Panc1 (cell line): ENCODE data around the gene PTDSS2. TPM values are rescaled to one million over a fixed set of nuclear protein-coding genes. Genes with fewer than 3 reads are reported as not detected.
"Not testable (repeated sequence)": the region's sequence is repeated elsewhere in the genome, so short reads cannot be mapped to it uniquely, and the experiment has no call there.

Source experiments
- ATAC-seq: fragments of 200-7000 bp; cut with Tn5 transposase; 2 replicates; pipeline ENCODE4 v1.9.1; 2020; ENCODE audit warnings: mild to moderate bottlenecking, moderate library complexity
- BruUV-seq: library from RNA; stranded (reverse); fragments of 400-500 nt; replicated peaks from 2 replicates; lab custom pipeline; 2021; lab: Mats Ljungman, UMichigan
- CTCF ChIA-PET: fragments of 300-600 bp; sonication (Branson Sonifier 250); formaldehyde crosslinking; loops from one replicate; lab custom pipeline; 2022; ENCODE audit warnings: antibody characterized with exemption; lab: Charles Lee
- POLR2A ChIA-PET: fragments of 300-600 bp; sonication (Branson Sonifier 250); formaldehyde crosslinking; loops from one replicate; lab custom pipeline; 2022; ENCODE audit warnings: antibody characterized with exemption; lab: Charles Lee
- DNase-seq: peaks from one replicate; pipeline ENCODE4 v3.0.0-alpha.2; 2010; ENCODE audit warnings: low read depth, low spot score
- H3K27ac ChIP-seq: 2 replicates; pipeline ENCODE4 v1.5.1; 2011; ENCODE audit warnings: mild to moderate bottlenecking, low read length, inconsistent platforms
- H3K27me3 ChIP-seq: fragments of 200-500 bp; sonication (Bioruptor generic); 2 replicates; pipeline ENCODE4 v1.6.0; 2014; ENCODE audit warnings: low read length, inconsistent platforms; ENCODE audit not compliant: control insufficient read depth, insufficient read depth
- H3K36me3 ChIP-seq: fragments of 200-500 bp; sonication (Bioruptor generic); 2 replicates; pipeline ENCODE4 v1.5.1; 2014; ENCODE audit warnings: inconsistent platforms, mild to moderate bottlenecking, low read length, moderate library complexity; ENCODE audit not compliant: control insufficient read depth, insufficient read depth
- H3K4me1 ChIP-seq: 2 replicates; pipeline ENCODE4 v1.5.1; 2011; ENCODE audit warnings: inconsistent platforms, mild to moderate bottlenecking, low read length, moderate library complexity; ENCODE audit not compliant: control insufficient read depth, insufficient read depth
- H3K4me3 ChIP-seq, 2 experiments: 2 replicates each; pipeline ENCODE4 v1.5.1; 2011 to 2012; ENCODE audit warnings: low read depth in 2 of 2, low read length in 2 of 2, mild to moderate bottlenecking in 2 of 2, inconsistent platforms in 1 of 2, moderate library complexity in 1 of 2
- H3K9me3 ChIP-seq: fragments of 200-500 bp; sonication (Bioruptor generic); 2 replicates; pipeline ENCODE4 v1.5.1; 2014; ENCODE audit warnings: low read depth, mild to moderate bottlenecking, inconsistent platforms, low read length, moderate library complexity; ENCODE audit not compliant: control insufficient read depth, insufficient read depth
- CTCF ChIP-seq: fragments of 450-650 bp; IDR thresholded peaks from 2 replicates; pipeline ENCODE4 v1.5.1; 2017; ENCODE audit warnings: mild to moderate bottlenecking
- POLR2AphosphoS5 ChIP-seq: IDR thresholded peaks from 2 replicates; pipeline ENCODE4 v1.6.1; 2012; ENCODE audit warnings: mild to moderate bottlenecking, low read depth, low read length, moderate library complexity
- REST ChIP-seq, 2 experiments: IDR thresholded peaks; 2 replicates each; pipeline ENCODE4 v1.6.1; 2011 to 2012; ENCODE audit warnings: low read depth in 2 of 2, control low read depth in 1 of 2, low read length in 1 of 2, mild to moderate bottlenecking in 1 of 2, moderate library complexity in 1 of 2; ENCODE audit not compliant: insufficient read depth in 1 of 2
- SIN3A ChIP-seq: IDR thresholded peaks from 2 replicates; pipeline ENCODE4 v1.6.1; 2012; ENCODE audit warnings: low read depth, mild to moderate bottlenecking, low read length, moderate library complexity, borderline replicate concordance; ENCODE audit not compliant: insufficient read depth
- TCF7L2 ChIP-seq: IDR thresholded peaks from 2 replicates; pipeline ENCODE4 v1.6.1; 2011; ENCODE audit warnings: mild to moderate bottlenecking, low read depth, low read length, inconsistent platforms
- in situ Hi-C: cut with HindIII; loops from 2 replicates; pipeline ENCODE4 v1.10.0; 2016; ENCODE audit warnings: low sequenced_read_pairs, low pct_unique_long_range_greater_than_20kb
- intact Hi-C: fragments of 100-400 bp; cut with micrococcal nuclease; formaldehyde crosslinking; loops from one replicate; pipeline ENCODE4 v1.10.0; 2022; ENCODE audit not compliant: unreplicated experiment
- total RNA-seq: library from RNA; stranded (reverse); gene quantifications from one replicate; pipeline ENCODE4 v1.2.1, GENCODE V29; 2021; ENCODE audit not compliant: unreplicated experiment

The PTDSS2 gene
- total RNA-seq, 1 experiment from 2014 or later: 103 TPM

GRCh38 chr11:469026-469683 lies 19.1 kb downstream of the PTDSS2 start:
- Histone ChIP-seq H3K4me1 (peaks cover 24% of the 10 kb centered on the region), H3K27ac (peak overlapping the region; percentile 89), H3K4me3 (peak overlapping the region; percentile 3 to 38; a peak in 3 of 4 replicates)
- BruUV-seq, POLR2A ChIA-PET, CTCF ChIA-PET, H3K9me3 ChIP-seq, DNase-seq, in situ Hi-C loops, intact Hi-C loops, H3K36me3 ChIP-seq, H3K27me3 ChIP-seq: not testable (repeated sequence)
- peak; percentile 27 for ATAC-seq

- Histone ChIP-seq H3K27ac (peak overlapping the region; percentile 89), H3K4me1 (peaks cover 24% of the 10 kb centered on the region), H3K4me3 (peak overlapping the region; percentile 3 to 38; a peak in 3 of 4 replicates), H3K36me3 (no peaks in the 10 kb centered on the region), H3K27me3 (no peaks in the 10 kb centered on the region), H3K9me3 (no peaks in the 10 kb centered on the region)
- DNase-seq (no peak), ATAC-seq (peak; percentile 78)
- in situ Hi-C loops (no loop called here), intact Hi-C loops (no loop called here)
- CTCF ChIA-PET: no interaction called here
- TF ChIP-seq TCF7L2 (no peak), POLR2AphosphoS5 (peak; percentile 48)
- POLR2A ChIA-PET: interaction anchor here (0.6 kb wide), 1 partner anchor 175 kb away, joined by 3 read pairs; no protein-coding TSS in a partner anchor
- BruUV-seq: no TSS peak
These were observed 19.8 kb downstream of the PTDSS2 start for GRCh38 chr11:469684-470560.

GRCh38 chr11:471468-472145 lies 21.5 kb downstream of the PTDSS2 start:
- H3K36me3 ChIP-seq: no peaks in the 10 kb centered on the region
- no peak overlapping the region for H3K4me3 ChIP-seq
- H3K9me3 ChIP-seq: no peaks in the 10 kb centered on the region
- POLR2A ChIA-PET: interaction anchor here (0.6 to 0.8 kb wide), 3 partner anchors 10 to 60 kb away, joined by 3 to 20 read pairs (median 7); no protein-coding TSS in a partner anchor
- in situ Hi-C loops: no loop called here
- no peak for DNase-seq
- BruUV-seq: no TSS peak
- CTCF ChIA-PET: no interaction called here
- ATAC-seq: no peak
- H3K4me1 ChIP-seq: peaks cover 24% of the 10 kb centered on the region
- H3K27ac ChIP-seq: no peak overlapping the region
- no peak for TF ChIP-seq SIN3A
- H3K27me3 ChIP-seq: no peaks in the 10 kb centered on the region
- intact Hi-C loops: no loop called here

- in situ Hi-C loops (no loop called here), intact Hi-C loops (no loop called here)
- no peak for ATAC-seq
- H3K27ac ChIP-seq: no peak overlapping the region
- ChIA-PET CTCF (no interaction called here), POLR2A (interaction anchor here (0.5 kb wide), 1 partner anchor 265 kb away, joined by 3 read pairs; the partner anchor contains the start of genes BET1L and RIC8A)
- no peaks in the 10 kb centered on the region for H3K9me3 ChIP-seq
- H3K4me1 ChIP-seq: peaks cover 24% of the 10 kb centered on the region
- TF ChIP-seq TCF7L2 (no peak), SIN3A (no peak), REST (IDR thresholded peaks at IDR 0.05; ENCODE audit: insufficient read depth in 1 of 2, low read depth in 2 of 2, low read length in 1 of 2) (no peak), POLR2AphosphoS5 (no peak), CTCF (no peak)
- H3K36me3 ChIP-seq: no peaks in the 10 kb centered on the region
- H3K4me3 ChIP-seq: no peak overlapping the region
- no TSS peak for BruUV-seq
- no peaks in the 10 kb centered on the region for H3K27me3 ChIP-seq
- no peak for DNase-seq
These were observed 22.2 kb downstream of the PTDSS2 start for GRCh38 chr11:472272-472671.
